Epithelial cell of esophagus (primary cell): ENCODE data around the gene FNIP2.

ENCODE experiments used
- DNase-seq: peaks from one replicate; pipeline ENCODE4 v3.0.0; 2010; ENCODE audit warnings: low read depth
- H3K4me3 ChIP-seq: 2 replicates; pipeline ENCODE4 v1.5.1; 2011; ENCODE audit warnings: mild to moderate bottlenecking, low read length, control low read depth
- CTCF ChIP-seq: IDR thresholded peaks from 2 replicates; pipeline ENCODE4 v1.5.1; 2011; ENCODE audit warnings: low read depth, mild to moderate bottlenecking, low read length, control low read depth, inconsistent platforms; ENCODE audit not compliant: insufficient read depth; ENCODE audit errors: missing control alignments

Gene FNIP2

GRCh38 chr4:158809611-158810486 is 41.0 kb downstream of the FNIP2 start:
- no peak overlapping the region for H3K4me3 ChIP-seq
- no peak for TF ChIP-seq CTCF

GRCh38 chr4:158810487-158811215 is 41.8 kb downstream of the FNIP2 start:
- no peak overlapping the region for H3K4me3 ChIP-seq
- DNase-seq, result peak; percentile 95
- TF ChIP-seq CTCF, result no peak

More at GRCh38 chr4:158809611-158810486, 41.0 kb downstream of the FNIP2 start:
- peak; percentile 43 for DNase-seq

GRCh38 chr4:158811216-158811540 is 42.4 kb downstream of the FNIP2 start:
- H3K4me3 ChIP-seq, result no peak overlapping the region
- TF ChIP-seq CTCF, result no peak
- no peak for DNase-seq

- no peak overlapping the region for H3K4me3 ChIP-seq
- TF ChIP-seq CTCF, result no peak
- DNase-seq, result peak; percentile 50
These were observed 42.9 kb downstream of the FNIP2 start for GRCh38 chr4:158811704-158812103.

- H3K4me3 ChIP-seq, result no peak overlapping the region
- no peak for DNase-seq
- no peak for TF ChIP-seq CTCF
These were observed 43.3 kb downstream of the FNIP2 start for GRCh38 chr4:158812133-158812532.

- H3K4me3 ChIP-seq, result no peak overlapping the region
- no peak for TF ChIP-seq CTCF
- DNase-seq, result no peak
These were observed 43.7 kb downstream of the FNIP2 start for GRCh38 chr4:158812543-158812942.
